SK-N-SH (cell line): ENCODE results near the gene MYLK. TPM values are rescaled to one million over a fixed set of nuclear protein-coding genes. Genes with fewer than 3 reads are reported as not detected.

Experiments
- CTCF ChIA-PET: fragments of 300-600, 350-600 bp; formaldehyde crosslinking; extraction: SDS; loops from one replicate; lab custom pipeline; 2021; lab: Yijun Ruan, JAX
- POLR2A ChIA-PET: fragments of 350-600 bp; sonication (Branson Sonifier 250); formaldehyde crosslinking; extraction: SDS; loops from one replicate; lab custom pipeline; 2020; ENCODE audit warnings: antibody characterized with exemption, inconsistent platforms; lab: Yijun Ruan, JAX
- DNase-seq: peaks from one replicate; pipeline ENCODE4 v3.0.0; 2012
- H2AFZ ChIP-seq: fragments of 200-600 bp; sonication (generic); 2 replicates; pipeline ENCODE4 v1.8.1; 2016; ENCODE audit warnings: antibody characterized with exemption, mild to moderate bottlenecking, low read depth
- H3F3A ChIP-seq: fragments of 200-600 bp; sonication (generic); replicated peaks from 2 replicates; pipeline ENCODE3; 2016; ENCODE audit warnings: antibody characterized with exemption, mild to moderate bottlenecking; ENCODE audit not compliant: insufficient read depth
- H3K27ac ChIP-seq, 2 experiments: fragments of 200-500 bp in 1 of 2; fragments of 200-600 bp in 1 of 2; sonication (Bioruptor generic) in 1 of 2; sonication (generic), shearing (Covaris generic) in 1 of 2; 2 replicates each; pipeline versions ENCODE4 v1.5.1 to v1.6.1; 2014 to 2016; ENCODE audit warnings: low read depth in 2 of 2, inconsistent platforms in 1 of 2, low read length in 1 of 2, mild to moderate bottlenecking in 1 of 2, mixed read lengths in 1 of 2
- H3K27me3 ChIP-seq: fragments of 200-600 bp; sonication (generic), shearing (Covaris generic); 2 replicates; pipeline ENCODE4 v1.6.1; 2016; ENCODE audit warnings: mixed run types; ENCODE audit not compliant: insufficient read depth
- H3K36me3 ChIP-seq, 2 experiments: fragments of 200-500 bp in 1 of 2; fragments of 200-600 bp in 1 of 2; sonication (Bioruptor generic) in 1 of 2; sonication (generic) in 1 of 2; replicated peaks in 1 of 2; 2 replicates each; pipeline versions ENCODE3 to v1.5.1; 2014 to 2016; ENCODE audit warnings: low read length in 1 of 2, mild to moderate bottlenecking in 1 of 2; ENCODE audit not compliant: insufficient read depth in 2 of 2, control insufficient read depth in 1 of 2
- H3K4me1 ChIP-seq, 2 experiments: fragments of 200-500 bp in 1 of 2; fragments of 200-600 bp in 1 of 2; sonication (Bioruptor generic) in 1 of 2; sonication (generic), shearing (Covaris generic) in 1 of 2; 2 replicates each; pipeline versions ENCODE4 v1.5.1 to v1.6.1; 2014 to 2016; ENCODE audit warnings: low read depth in 1 of 2, low read length in 1 of 2, mixed run types in 1 of 2; ENCODE audit not compliant: insufficient read depth in 2 of 2, control insufficient read depth in 1 of 2
- H3K4me2 ChIP-seq: fragments of 200-600 bp; sonication (generic), shearing (Covaris generic); 2 replicates; pipeline ENCODE4 v1.6.1; 2017; ENCODE audit warnings: mixed run types
- H3K4me3 ChIP-seq, 2 experiments: fragments of 200-500 bp in 1 of 2; fragments of 200-600 bp in 1 of 2; sonication (Bioruptor generic) in 1 of 2; sonication (generic), shearing (Covaris generic) in 1 of 2; 2 replicates each; pipeline versions ENCODE4 v1.5.1 to v1.8.1; 2014 to 2016; ENCODE audit warnings: low read depth in 2 of 2, inconsistent platforms in 1 of 2, low read length in 1 of 2, mild to moderate bottlenecking in 1 of 2, mixed read lengths in 1 of 2, moderate library complexity in 1 of 2
- H3K79me2 ChIP-seq: fragments of 200-600 bp; sonication (generic); 2 replicates; pipeline ENCODE4 v1.8.1; 2017; ENCODE audit warnings: mild to moderate bottlenecking; ENCODE audit not compliant: insufficient read depth
- H3K9ac ChIP-seq: fragments of 200-600 bp; sonication (generic); 2 replicates; pipeline ENCODE4 v1.6.1; 2017; ENCODE audit warnings: mixed run types
- H3K9me2 ChIP-seq: fragments of 200-600 bp; sonication (generic); 2 replicates; pipeline ENCODE4 v1.6.1; 2017; ENCODE audit warnings: mixed run types
- H3K9me3 ChIP-seq: fragments of 200-600 bp; sonication (generic); 2 replicates; pipeline ENCODE4 v1.6.1; 2017; ENCODE audit warnings: mixed run types, mild to moderate bottlenecking, moderate library complexity
- H4K20me1 ChIP-seq: fragments of 200-600 bp; sonication (generic); 2 replicates; pipeline ENCODE4 v1.6.1; 2017; ENCODE audit warnings: mild to moderate bottlenecking, mixed run types; ENCODE audit not compliant: insufficient read depth
- EZH2phosphoT487 ChIP-seq: fragments of 200-600 bp; sonication (generic); IDR thresholded peaks from 2 replicates; pipeline ENCODE4 v1.6.1; 2017; ENCODE audit warnings: low read depth, mixed run types, mild to moderate bottlenecking, antibody characterized with exemption, moderate library complexity, borderline replicate concordance
- FOSL2 ChIP-seq: IDR thresholded peaks from 2 replicates; pipeline ENCODE4 v1.4.0; 2012; ENCODE audit warnings: low read depth, mild to moderate bottlenecking, moderate library complexity, borderline replicate concordance
- FOXM1 ChIP-seq: IDR thresholded peaks from 2 replicates; pipeline ENCODE4 v1.4.0; 2012; ENCODE audit warnings: low read depth, mild to moderate bottlenecking
- JUND ChIP-seq: IDR thresholded peaks from 2 replicates; pipeline ENCODE4 v1.4.0; 2012
- MXI1 ChIP-seq: IDR thresholded peaks from 2 replicates; pipeline ENCODE4 v1.6.1; 2012; ENCODE audit warnings: mild to moderate bottlenecking, low read depth, low read length, improper control_type of control experiment
- NFIC ChIP-seq: IDR thresholded peaks from 2 replicates; pipeline ENCODE4 v1.4.0; 2012; ENCODE audit warnings: borderline replicate concordance
- NRF1 ChIP-seq: IDR thresholded peaks from 2 replicates; pipeline ENCODE4 v1.6.1; 2012; ENCODE audit warnings: low read depth, mild to moderate bottlenecking, low read length
- POLR2AphosphoS5 ChIP-seq: IDR thresholded peaks from 2 replicates; pipeline ENCODE4 v1.6.1; 2012; ENCODE audit warnings: low read depth, low read length
- SIN3A ChIP-seq: IDR thresholded peaks from 2 replicates; pipeline ENCODE4 v1.6.1; 2012; ENCODE audit warnings: low read depth, mild to moderate bottlenecking, low read length, moderate library complexity, borderline replicate concordance
- SMC3 ChIP-seq: IDR thresholded peaks from 2 replicates; pipeline ENCODE4 v1.6.1; 2012; ENCODE audit warnings: low read depth, low read length, improper control_type of control experiment
- TCF12 ChIP-seq: IDR thresholded peaks from 2 replicates; pipeline ENCODE4 v1.4.0; 2012
- WGBS: methylation state at CpG from one replicate; pipeline ENCODE4 v1.1.6; 2017; ENCODE audit warnings: low lambda C conversion rate; 5-methylcytosine and 5-hydroxymethylcytosine counted together
- polyA plus RNA-seq, 3 experiments: library from polyadenylated mRNA; depleted of rRNA; stranded (reverse); fragments of >200 nt; gene quantifications; 2 replicates each; pipeline ENCODE4 v1.2.3, GENCODE V29; 2012
- TF ChIP-seq, protein P1 (sequence below): IDR thresholded peaks from 2 replicates; pipeline ENCODE4 v1.4.0; 2012; ENCODE audit warnings: low read depth, borderline replicate concordance
- TF ChIP-seq, protein P2 (sequence below): fragments of 150-350 bp; IDR thresholded peaks from 2 replicates; pipeline ENCODE4 v1.6.1; 2016; ENCODE audit warnings: mild to moderate bottlenecking, low read depth, low read length
- TF ChIP-seq, protein P3 (sequence below): IDR thresholded peaks from 2 replicates; pipeline ENCODE4 v1.4.0; 2012; ENCODE audit warnings: low read depth, borderline replicate concordance
- TF ChIP-seq, protein P4 (sequence below): IDR thresholded peaks from 2 replicates; pipeline ENCODE4 v1.4.0; 2012; ENCODE audit warnings: low read depth

The MYLK gene
- polyA plus RNA-seq, 1 of the 3 experiments (the other 2 are of a cell fraction) = 272 TPM

DNA sequence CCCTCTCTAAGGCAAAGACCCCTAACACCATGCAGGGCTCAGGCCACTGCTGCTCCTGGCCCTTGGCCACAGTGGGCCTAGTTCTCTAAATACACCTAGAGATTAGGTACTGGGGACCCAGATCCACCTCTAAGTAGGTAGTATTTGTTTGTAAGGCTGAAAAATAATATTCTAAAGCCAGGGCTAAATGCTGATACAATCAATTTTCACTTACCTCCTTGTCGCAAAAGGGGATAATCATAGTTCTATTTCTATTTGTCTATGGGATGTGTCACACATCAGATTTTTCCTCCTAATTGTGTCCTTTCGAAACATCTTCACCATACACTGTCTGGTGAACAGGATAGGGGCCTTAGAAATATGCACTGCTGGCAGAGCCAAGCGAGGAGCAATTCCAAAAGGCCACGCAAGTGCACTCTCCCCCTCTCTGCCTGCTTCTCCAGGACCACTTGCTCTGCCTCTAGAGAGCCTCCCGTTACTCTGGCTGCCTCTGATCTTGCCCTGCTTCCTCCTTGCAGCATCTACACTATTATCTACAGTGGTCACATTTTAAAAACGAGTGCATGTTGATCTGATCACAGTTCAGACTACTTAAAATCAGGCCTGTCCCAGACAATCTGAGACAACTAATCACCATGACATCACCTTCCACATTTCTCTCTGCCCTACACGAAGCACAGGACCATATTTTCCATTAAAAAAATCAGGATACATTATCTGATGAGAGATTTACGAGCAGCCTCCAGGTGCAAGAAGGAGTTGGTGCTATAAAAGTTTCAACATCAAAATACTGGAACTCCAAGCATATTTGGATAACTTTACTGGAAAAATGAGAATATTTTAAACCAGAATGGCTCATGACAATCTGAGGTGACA, 115.4 kb downstream of the MYLK start:
- Histone ChIP-seq H3K9me2 (no peaks in the 10 kb centered on the region), H3K9ac (no peak overlapping the region), H3K36me3 (peaks cover 15 to 58% of the 10 kb centered on the region in 2 experiments), H3K27ac (peak overlapping the region in 1 of 2 experiments; percentile 88; a peak in 2 of 4 replicates), H3K4me3 (no peak overlapping the region), H3K79me2 (peaks cover 85% of the 10 kb centered on the region), H4K20me1 (no peaks in the 10 kb centered on the region), H2AFZ (no peak overlapping the region), H3K4me1 (peaks cover 21 to 27% of the 10 kb centered on the region in 2 experiments; a peak in 3 of 4 replicates), H3F3A (peaks cover 33% of the 10 kb centered on the region), H3K9me3 (no peaks in the 10 kb centered on the region), H3K27me3 (no peaks in the 10 kb centered on the region), H3K4me2 (no peak overlapping the region)
- WGBS = 55% methylated on average over 8 of the region's 8 CpGs
- ChIA-PET POLR2A (no interaction called here), CTCF (interaction anchor here (1.0 to 1.9 kb wide), 3 partner anchors 10 to 45 kb away, joined by 3 to 10 read pairs (median 5); no protein-coding TSS in a partner anchor)
- no peak for TF ChIP-seq EZH2phosphoT487
- no peak for TF ChIP-seq NFIC
- TF ChIP-seq TCF12 = peak; percentile 35; the same call in 1 of the 2 replicates
- TF ChIP-seq, protein P1, sequence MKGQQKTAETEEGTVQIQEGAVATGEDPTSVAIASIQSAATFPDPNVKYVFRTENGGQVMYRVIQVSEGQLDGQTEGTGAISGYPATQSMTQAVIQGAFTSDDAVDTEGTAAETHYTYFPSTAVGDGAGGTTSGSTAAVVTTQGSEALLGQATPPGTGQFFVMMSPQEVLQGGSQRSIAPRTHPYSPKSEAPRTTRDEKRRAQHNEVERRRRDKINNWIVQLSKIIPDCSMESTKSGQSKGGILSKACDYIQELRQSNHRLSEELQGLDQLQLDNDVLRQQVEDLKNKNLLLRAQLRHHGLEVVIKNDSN = no peak
- TF ChIP-seq, protein P2, sequence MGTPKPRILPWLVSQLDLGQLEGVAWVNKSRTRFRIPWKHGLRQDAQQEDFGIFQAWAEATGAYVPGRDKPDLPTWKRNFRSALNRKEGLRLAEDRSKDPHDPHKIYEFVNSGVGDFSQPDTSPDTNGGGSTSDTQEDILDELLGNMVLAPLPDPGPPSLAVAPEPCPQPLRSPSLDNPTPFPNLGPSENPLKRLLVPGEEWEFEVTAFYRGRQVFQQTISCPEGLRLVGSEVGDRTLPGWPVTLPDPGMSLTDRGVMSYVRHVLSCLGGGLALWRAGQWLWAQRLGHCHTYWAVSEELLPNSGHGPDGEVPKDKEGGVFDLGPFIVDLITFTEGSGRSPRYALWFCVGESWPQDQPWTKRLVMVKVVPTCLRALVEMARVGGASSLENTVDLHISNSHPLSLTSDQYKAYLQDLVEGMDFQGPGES = no peak
- DNase-seq = peak; percentile 26

GRCh38 chr3:123767564-123768292, 116.4 kb downstream of the MYLK start:
- Histone ChIP-seq H3F3A (peaks cover 31% of the 10 kb centered on the region), H2AFZ (no peak overlapping the region), H3K4me1 (peaks cover 11 to 20% of the 10 kb centered on the region in 2 experiments; a peak in 3 of 4 replicates), H4K20me1 (no peaks in the 10 kb centered on the region), H3K36me3 (peaks cover 15 to 61% of the 10 kb centered on the region in 2 experiments), H3K9me3 (no peaks in the 10 kb centered on the region), H3K9me2 (no peaks in the 10 kb centered on the region), H3K9ac (no peak overlapping the region), H3K79me2 (peaks cover 85% of the 10 kb centered on the region), H3K4me3 (no peak overlapping the region), H3K27ac (peak overlapping the region in 1 of 2 experiments; percentile 88; a peak in 2 of 4 replicates), H3K27me3 (no peaks in the 10 kb centered on the region), H3K4me2 (no peak overlapping the region)
- ChIA-PET POLR2A (no interaction called here), CTCF (interaction anchor here (1.9 kb wide), 1 partner anchor 44 kb away, joined by 10 read pairs; no protein-coding TSS in a partner anchor)
- 97% methylated on average over 3 of the region's 6 CpGs for WGBS
- TF ChIP-seq SIN3A (no peak), JUND (no peak), MXI1 (no peak), FOXM1 (no peak), POLR2AphosphoS5 (no peak), SMC3 (no peak), EZH2phosphoT487 (no peak), FOSL2 (no peak), NRF1 (no peak)
- TF ChIP-seq, protein P1 = no peak
- TF ChIP-seq, protein P3, sequence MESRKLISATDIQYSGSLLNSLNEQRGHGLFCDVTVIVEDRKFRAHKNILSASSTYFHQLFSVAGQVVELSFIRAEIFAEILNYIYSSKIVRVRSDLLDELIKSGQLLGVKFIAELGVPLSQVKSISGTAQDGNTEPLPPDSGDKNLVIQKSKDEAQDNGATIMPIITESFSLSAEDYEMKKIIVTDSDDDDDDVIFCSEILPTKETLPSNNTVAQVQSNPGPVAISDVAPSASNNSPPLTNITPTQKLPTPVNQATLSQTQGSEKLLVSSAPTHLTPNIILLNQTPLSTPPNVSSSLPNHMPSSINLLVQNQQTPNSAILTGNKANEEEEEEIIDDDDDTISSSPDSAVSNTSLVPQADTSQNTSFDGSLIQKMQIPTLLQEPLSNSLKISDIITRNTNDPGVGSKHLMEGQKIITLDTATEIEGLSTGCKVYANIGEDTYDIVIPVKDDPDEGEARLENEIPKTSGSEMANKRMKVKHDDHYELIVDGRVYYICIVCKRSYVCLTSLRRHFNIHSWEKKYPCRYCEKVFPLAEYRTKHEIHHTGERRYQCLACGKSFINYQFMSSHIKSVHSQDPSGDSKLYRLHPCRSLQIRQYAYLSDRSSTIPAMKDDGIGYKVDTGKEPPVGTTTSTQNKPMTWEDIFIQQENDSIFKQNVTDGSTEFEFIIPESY = no peak
- TF ChIP-seq, protein P4, sequence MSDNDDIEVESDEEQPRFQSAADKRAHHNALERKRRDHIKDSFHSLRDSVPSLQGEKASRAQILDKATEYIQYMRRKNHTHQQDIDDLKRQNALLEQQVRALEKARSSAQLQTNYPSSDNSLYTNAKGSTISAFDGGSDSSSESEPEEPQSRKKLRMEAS = no peak
- DNase-seq = no peak
